NCI-H1436 (cell line): ENCODE data around the gene ARMC7.
A peak's percentile ranks its signal among the peaks of the same experiment; 100 is the strongest.
"Not testable (repeated sequence)": the region's sequence is repeated elsewhere in the genome, so short reads cannot be mapped to it uniquely, and the experiment has no call there.

Experiments used
- DNase-seq: peaks from one replicate; lab custom pipeline; 2025; lab: John Stamatoyannopoulos, UW

ARMC7 gene

GRCh38 chr17:75102385-75102821, 7.4 kb upstream of the ARMC7 start:
- peak; percentile 51 for DNase-seq

GRCh38 chr17:75103601-75104554, 5.9 kb upstream of the ARMC7 start:
- DNase-seq, result no peak

GRCh38 chr17:75105126-75106080, 4.4 kb upstream of the ARMC7 start:
- DNase-seq, result peak; percentile 63

- no peak for DNase-seq
Observed at GRCh38 chr17:75108193-75108592, 1.6 kb upstream of the ARMC7 start.

GRCh38 chr17:75109046-75109406, 743 bp upstream of the ARMC7 start:
- DNase-seq, result no peak

- no peak for DNase-seq
Observed at GRCh38 chr17:75110234-75110937, 617 bp downstream of the ARMC7 start.

GRCh38 chr17:75111777-75112335, 2.1 kb downstream of the ARMC7 start:
- DNase-seq, result no peak

- peak; percentile 87 for DNase-seq
Observed at GRCh38 chr17:75113798-75114551, 4.2 kb downstream of the ARMC7 start.

GRCh38 chr17:75114552-75115314, 5.0 kb downstream of the ARMC7 start:
- DNase-seq, result no peak

- no peak for DNase-seq
Observed at GRCh38 chr17:75115555-75115954, 5.8 kb downstream of the ARMC7 start.

GRCh38 chr17:75116737-75117136, 7.0 kb downstream of the ARMC7 start:
- DNase-seq, result no peak

- no peak for DNase-seq
Observed at GRCh38 chr17:75118307-75118706, 8.5 kb downstream of the ARMC7 start.

- peak; percentile 60 for DNase-seq
Observed at GRCh38 chr17:75124041-75124818, 14.5 kb downstream of the ARMC7 start.

GRCh38 chr17:75124819-75125162, 15.0 kb downstream of the ARMC7 start:
- no peak for DNase-seq

- no peak for DNase-seq
Observed at GRCh38 chr17:75125984-75126383, 16.2 kb downstream of the ARMC7 start.

- DNase-seq, result no peak
Observed at GRCh38 chr17:75126954-75127353, 17.2 kb downstream of the ARMC7 start.

GRCh38 chr17:75127936-75128335, 18.2 kb downstream of the ARMC7 start:
- not testable (repeated sequence) for DNase-seq

GRCh38 chr17:75128694-75129505, 19.1 kb downstream of the ARMC7 start:
- no peak for DNase-seq

- DNase-seq, result no peak
Observed at GRCh38 chr17:75129576-75129975, 19.8 kb downstream of the ARMC7 start.
